MCF 10A (cell line): ENCODE measurements around the gene CSF3. TPM values are rescaled to one million over a fixed set of nuclear protein-coding genes. Genes with fewer than 3 reads are reported as not detected.

Source experiments
- BruUV-seq: library from RNA; stranded (reverse); fragments of 400-500 nt; replicated peaks from 2 replicates; lab custom pipeline; 2021; lab: Mats Ljungman, UMichigan
- CTCF ChIA-PET: fragments of 300-600 bp; sonication (Branson Sonifier 250); formaldehyde crosslinking; extraction: SDS; loops from one replicate; lab custom pipeline; 2021; ENCODE audit warnings: antibody characterized with exemption, inconsistent platforms; lab: Yijun Ruan, JAX
- POLR2A ChIA-PET: fragments of 300-600, 350-650 bp; sonication (Branson Sonifier 250); formaldehyde crosslinking; extraction: SDS; loops from one replicate; lab custom pipeline; 2020; ENCODE audit warnings: antibody characterized with exemption, inconsistent platforms; lab: Yijun Ruan, JAX
- DNase-seq: peaks from one replicate; pipeline ENCODE4 v3.0.0-alpha.2; 2018; ENCODE audit not compliant: unreplicated experiment
- H3K27ac Mint-ChIP-seq: one replicate; pipeline ENCODE4 v1.8.0; 2022; ENCODE audit warnings: mild to moderate bottlenecking, low read depth, mixed read lengths; ENCODE audit not compliant: unreplicated experiment
- H3K27me3 Mint-ChIP-seq: one replicate; pipeline ENCODE4 v1.8.0; 2022; ENCODE audit warnings: mixed read lengths; ENCODE audit not compliant: insufficient read depth, unreplicated experiment
- H3K36me3 Mint-ChIP-seq: one replicate; pipeline ENCODE4 v1.8.0; 2022; ENCODE audit warnings: mild to moderate bottlenecking, moderate library complexity, mixed read lengths; ENCODE audit not compliant: insufficient read depth, unreplicated experiment
- H3K4me1 Mint-ChIP-seq: one replicate; pipeline ENCODE4 v1.8.0; 2022; ENCODE audit warnings: mixed read lengths; ENCODE audit not compliant: insufficient read depth, unreplicated experiment
- H3K4me3 Mint-ChIP-seq: one replicate; pipeline ENCODE4 v1.8.0; 2022; ENCODE audit warnings: mild to moderate bottlenecking, moderate library complexity, mixed read lengths; ENCODE audit not compliant: unreplicated experiment
- H3K9me3 Mint-ChIP-seq: one replicate; pipeline ENCODE4 v1.8.0; 2022; ENCODE audit warnings: mixed read lengths; ENCODE audit not compliant: unreplicated experiment
- CTCF ChIP-seq: fragments of 200-600 bp; IDR thresholded peaks from one replicate; pipeline ENCODE4 v1.8.0; 2022; ENCODE audit warnings: antibody characterized with exemption, mild to moderate bottlenecking; ENCODE audit not compliant: unreplicated experiment
- intact Hi-C: fragments of 100-400 bp; cut with micrococcal nuclease; formaldehyde crosslinking; loops from 2 replicates; pipeline ENCODE4 v1.14.1; 2022
- total RNA-seq: library from RNA; stranded (reverse); gene quantifications from 2 replicates; pipeline ENCODE4 v1.2.3, GENCODE V29; 2022

Gene CSF3
- total RNA-seq, 1 experiment from 2014 or later = 17.1 TPM

- ChIA-PET POLR2A (interaction anchor here (0.6 to 3.0 kb wide), 6 partner anchors 16 to 103 kb away, joined by 3 to 11 read pairs (median 4); partner anchors contain the start of gene PSMD3), CTCF (interaction anchor here (0.6 to 1.5 kb wide), 5 partner anchors 17 to 155 kb away, joined by 3 to 5 read pairs (median 3); no protein-coding TSS in a partner anchor)
- no peak for TF ChIP-seq CTCF
- BruUV-seq = no TSS peak
- Mint-ChIP-seq H3K4me1 (peaks cover 13% of the 10 kb centered on the region), H3K27me3 (no peaks in the 10 kb centered on the region), H3K9me3 (no peaks in the 10 kb centered on the region), H3K27ac (no peak overlapping the region), H3K4me3 (no peak overlapping the region), H3K36me3 (peaks cover 59% of the 10 kb centered on the region)
- intact Hi-C loops = no loop called here
- no peak for DNase-seq
These were observed 19.1 kb upstream of the CSF3 start for GRCh38 chr17:39996162-39996561.

- intact Hi-C loops = no loop called here
- peaks cover 52% of the 10 kb centered on the region for H3K36me3 Mint-ChIP-seq
- no peaks in the 10 kb centered on the region for H3K27me3 Mint-ChIP-seq
- no peak overlapping the region for H3K4me3 Mint-ChIP-seq
- H3K4me1 Mint-ChIP-seq = peaks cover 13% of the 10 kb centered on the region
- no peak for TF ChIP-seq CTCF
- BruUV-seq = no TSS peak
- ChIA-PET CTCF (interaction anchor here (1.0 to 1.5 kb wide), 3 partner anchors 16 to 154 kb away, joined by 3 to 5 read pairs (median 3); no protein-coding TSS in a partner anchor), POLR2A (interaction anchor here (0.6 to 3.0 kb wide), 5 partner anchors 15 to 102 kb away, joined by 3 to 11 read pairs (median 4); partner anchors contain the start of gene PSMD3)
- H3K27ac Mint-ChIP-seq = no peak overlapping the region
- DNase-seq = no peak
- no peaks in the 10 kb centered on the region for H3K9me3 Mint-ChIP-seq
These were observed 18.4 kb upstream of the CSF3 start for GRCh38 chr17:39996800-39997199.

- Mint-ChIP-seq H3K9me3 (no peaks in the 10 kb centered on the region), H3K27me3 (no peaks in the 10 kb centered on the region), H3K4me3 (no peak overlapping the region), H3K36me3 (peaks cover 45% of the 10 kb centered on the region), H3K4me1 (peaks cover 13% of the 10 kb centered on the region), H3K27ac (no peak overlapping the region)
- no peak for TF ChIP-seq CTCF
- BruUV-seq = no TSS peak
- DNase-seq = no peak
- ChIA-PET POLR2A (interaction anchor here (0.8 to 3.0 kb wide), 3 partner anchors 16 to 102 kb away, joined by 4 to 11 read pairs (median 7); partner anchors contain the start of gene PSMD3), CTCF (interaction anchor here (1.4 to 1.5 kb wide), 2 partner anchors 16 to 29 kb away, joined by 3 to 5 read pairs; no protein-coding TSS in a partner anchor)
- intact Hi-C loops = no loop called here
These were observed 17.7 kb upstream of the CSF3 start for GRCh38 chr17:39997543-39997942.

- Mint-ChIP-seq H3K27ac (no peak overlapping the region), H3K4me1 (peaks cover 13% of the 10 kb centered on the region), H3K4me3 (no peak overlapping the region), H3K27me3 (no peaks in the 10 kb centered on the region), H3K9me3 (no peaks in the 10 kb centered on the region), H3K36me3 (peaks cover 35% of the 10 kb centered on the region)
- DNase-seq = no peak
- POLR2A ChIA-PET = interaction anchor here (0.7 kb wide), 1 partner anchor 10 kb away, joined by 5 read pairs; no protein-coding TSS in a partner anchor
- no peak for TF ChIP-seq CTCF
- intact Hi-C loops = no loop called here
- CTCF ChIA-PET = no interaction called here
- BruUV-seq = no TSS peak
These were observed 16.2 kb upstream of the CSF3 start for GRCh38 chr17:39999067-39999466.
